ENCODE measurements around the gene WNK2.
A peak's percentile ranks its signal among the peaks of the same experiment; 100 is the strongest.

The WNK2 gene

DNA sequence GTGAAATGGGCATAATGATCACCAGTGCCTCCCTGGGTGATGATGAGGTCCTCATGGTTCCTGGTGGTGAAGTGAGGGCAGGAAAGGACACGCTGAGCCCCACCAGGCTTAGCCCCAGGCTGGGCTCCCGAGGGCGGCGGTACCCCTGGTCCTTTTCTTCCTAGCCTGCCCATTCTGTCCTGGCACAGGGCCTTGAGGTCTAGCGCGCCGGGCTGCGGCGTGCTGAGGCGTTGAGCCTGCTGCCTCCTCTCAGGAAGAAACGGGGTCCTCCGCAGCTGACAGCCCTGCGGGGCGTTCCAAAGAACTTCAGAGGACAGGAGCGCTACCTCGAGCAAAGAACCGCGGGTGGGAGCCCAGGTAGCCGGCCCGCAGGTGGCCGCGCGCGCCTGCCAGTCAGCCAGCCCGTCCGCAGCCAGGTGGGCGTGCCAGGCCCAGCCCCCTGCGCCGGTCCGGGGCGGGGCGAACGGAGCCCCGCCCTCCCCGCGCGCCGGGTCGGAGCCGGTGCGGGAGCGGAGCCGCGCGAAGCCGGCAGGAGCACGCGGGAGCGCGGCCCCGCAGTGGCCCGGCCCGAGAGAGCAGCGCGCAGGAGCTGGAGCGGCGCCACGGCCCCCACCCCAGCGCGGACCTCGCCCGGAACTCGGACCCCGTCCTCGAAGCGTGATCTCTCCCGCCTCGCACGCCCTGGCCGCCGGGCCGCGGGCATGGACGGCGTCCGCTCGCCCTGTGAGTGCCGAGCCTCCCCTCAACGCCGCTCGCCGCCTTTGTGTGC, at the start of gene WNK2:
TSS of gene WNK2 (plus strand) at position 477 of the 769 bp plus-strand sequence. CDS start 791 bp downstream, outside the sequence.
- DNase-seq, result peak; percentile 15

DNA sequence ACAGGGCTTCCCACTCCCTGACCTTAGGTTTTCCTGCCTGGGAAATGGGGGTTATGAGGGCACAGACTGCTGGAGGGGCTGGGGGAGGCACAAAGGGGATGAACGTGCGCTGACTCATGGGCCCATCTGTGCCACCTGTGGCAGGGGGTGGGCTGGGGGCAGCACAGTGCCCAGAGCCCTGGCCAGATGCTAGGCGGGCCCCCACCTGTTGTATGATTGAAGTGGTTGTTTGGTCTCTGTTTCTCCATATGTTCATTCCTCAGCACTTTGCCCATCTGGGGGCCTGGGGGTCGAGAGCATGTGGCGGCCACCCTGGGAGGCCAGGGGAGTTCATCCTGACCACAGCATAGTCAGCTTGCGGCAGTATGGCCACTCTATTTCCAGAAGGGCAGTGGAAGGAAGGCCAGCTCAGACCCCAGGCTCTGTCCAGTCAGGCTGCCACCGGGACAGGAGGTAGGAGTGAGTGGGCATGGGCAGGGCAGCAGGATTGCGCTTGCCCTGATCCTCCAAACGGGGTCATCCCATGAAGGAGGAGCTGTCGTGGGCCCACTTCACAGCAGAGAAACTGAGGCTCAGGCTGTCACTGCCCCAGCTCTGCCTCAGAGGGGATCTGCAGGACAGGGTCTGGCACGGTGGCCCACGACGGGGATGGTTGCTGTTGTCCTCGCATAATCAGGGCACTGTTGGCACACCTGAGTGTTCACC, 49.0 kb upstream of the WNK2 start:
- peak; percentile 18 for DNase-seq

DNA sequence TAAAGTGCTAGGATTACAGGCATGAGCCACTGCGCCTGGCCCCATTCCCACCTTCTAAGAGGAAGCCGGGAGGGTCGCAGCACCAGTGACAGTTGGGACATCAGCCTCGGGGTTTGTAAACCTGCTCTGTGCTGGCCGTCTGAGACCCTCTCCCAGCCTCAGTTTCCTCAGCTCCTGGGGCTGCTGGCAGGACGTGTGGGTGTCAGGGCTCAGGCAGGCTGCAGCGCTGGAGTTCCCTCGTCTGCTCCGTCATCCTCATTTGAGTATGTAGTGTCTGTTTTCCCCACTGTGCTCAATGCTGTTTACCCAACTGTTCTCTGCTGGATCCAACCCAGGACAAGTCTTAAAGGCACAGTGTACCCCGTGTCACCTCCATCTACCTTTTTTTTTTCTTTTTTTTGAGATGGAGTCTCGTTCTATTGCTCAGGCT, 47.9 kb upstream of the WNK2 start:
- peak; percentile 82 for DNase-seq

DNA sequence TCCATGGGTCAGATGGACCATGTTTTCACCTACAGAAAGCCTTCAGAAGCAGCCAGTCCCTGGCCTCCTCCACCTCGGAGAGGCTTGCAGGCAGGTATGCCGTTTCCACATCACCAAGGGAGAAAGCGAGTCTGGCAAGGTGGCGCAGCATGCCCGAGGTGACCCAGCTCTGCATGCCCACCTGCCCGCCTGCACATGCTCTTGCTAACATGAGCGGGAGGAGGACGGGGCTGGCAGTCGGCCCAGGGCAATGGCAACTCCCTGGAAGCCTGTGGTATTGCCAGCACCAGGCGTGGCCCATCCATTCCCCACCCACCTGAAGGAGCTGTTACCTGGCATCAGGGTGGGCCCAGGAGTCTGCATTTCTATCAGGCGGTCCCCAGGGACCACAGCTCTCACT, 46.6 kb upstream of the WNK2 start:
- DNase-seq, result no peak

DNA sequence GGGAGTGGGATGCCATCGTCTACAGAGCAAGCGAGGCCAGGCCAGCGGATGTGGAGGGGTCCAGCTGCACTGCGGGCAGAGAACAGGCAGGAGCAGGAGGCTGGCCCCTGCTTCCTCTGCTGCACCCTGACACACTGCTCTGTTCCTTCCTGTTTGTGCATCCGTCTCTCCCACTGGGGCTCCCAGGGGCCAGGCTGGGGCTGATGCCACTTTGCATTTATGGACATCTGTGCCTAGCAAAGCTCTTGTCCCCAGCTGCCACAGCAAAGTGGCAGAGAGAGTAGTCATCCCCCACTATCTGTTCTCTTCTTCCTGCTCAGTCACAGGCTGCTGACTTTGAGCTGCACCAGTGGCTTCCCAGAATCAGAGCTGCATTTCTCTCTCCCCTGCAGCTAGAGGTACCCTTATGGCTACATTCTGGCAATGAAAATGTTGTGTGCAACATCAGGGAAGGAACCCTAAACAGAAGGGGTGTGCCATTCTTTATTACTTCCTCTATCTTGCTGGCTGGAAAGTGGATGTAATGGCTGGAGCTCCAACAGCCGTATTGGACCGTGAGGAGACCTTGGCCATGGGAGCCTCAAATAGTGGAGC, 45.7 kb upstream of the WNK2 start:
- DNase-seq, result no peak

DNA sequence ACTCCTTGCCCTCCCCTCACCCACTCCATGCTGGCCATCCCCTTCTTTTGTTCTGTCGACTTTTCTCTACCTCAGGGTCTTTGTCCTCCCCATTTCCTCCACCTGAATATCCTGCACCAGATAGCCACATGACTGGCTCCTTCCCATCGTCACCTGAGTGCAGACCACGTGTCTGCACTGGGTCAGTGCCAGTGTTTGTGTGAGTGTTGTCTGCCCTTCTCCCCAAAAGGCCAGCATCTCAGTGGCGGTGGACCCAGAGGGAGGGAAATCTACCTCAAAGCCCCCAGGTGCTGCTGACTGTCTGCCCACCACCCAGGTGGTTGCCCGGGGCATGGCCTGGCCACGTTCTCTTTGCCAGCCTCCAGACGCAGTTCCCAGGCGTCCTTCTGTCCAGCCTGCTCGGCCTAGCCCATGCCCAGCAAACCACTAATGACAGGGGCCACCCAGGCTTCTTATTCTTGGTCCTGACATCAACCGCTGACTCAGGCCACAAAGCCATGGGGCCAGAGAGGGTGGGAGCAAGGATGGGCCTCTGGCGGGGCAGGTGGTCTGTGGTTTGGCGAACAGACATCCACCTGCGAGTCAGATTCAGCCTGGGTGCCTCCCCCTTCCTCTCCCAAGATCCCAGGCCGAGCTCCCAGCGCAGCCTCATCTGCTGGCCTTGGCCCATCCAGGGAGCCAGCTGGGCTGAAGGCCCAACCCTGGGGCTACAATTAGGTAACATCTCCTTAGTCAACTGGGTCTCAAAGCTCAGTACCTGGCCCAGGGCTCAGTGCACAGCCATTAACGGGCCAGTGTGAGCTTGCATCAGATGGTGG, 44.4 kb upstream of the WNK2 start:
- no peak for DNase-seq

DNA sequence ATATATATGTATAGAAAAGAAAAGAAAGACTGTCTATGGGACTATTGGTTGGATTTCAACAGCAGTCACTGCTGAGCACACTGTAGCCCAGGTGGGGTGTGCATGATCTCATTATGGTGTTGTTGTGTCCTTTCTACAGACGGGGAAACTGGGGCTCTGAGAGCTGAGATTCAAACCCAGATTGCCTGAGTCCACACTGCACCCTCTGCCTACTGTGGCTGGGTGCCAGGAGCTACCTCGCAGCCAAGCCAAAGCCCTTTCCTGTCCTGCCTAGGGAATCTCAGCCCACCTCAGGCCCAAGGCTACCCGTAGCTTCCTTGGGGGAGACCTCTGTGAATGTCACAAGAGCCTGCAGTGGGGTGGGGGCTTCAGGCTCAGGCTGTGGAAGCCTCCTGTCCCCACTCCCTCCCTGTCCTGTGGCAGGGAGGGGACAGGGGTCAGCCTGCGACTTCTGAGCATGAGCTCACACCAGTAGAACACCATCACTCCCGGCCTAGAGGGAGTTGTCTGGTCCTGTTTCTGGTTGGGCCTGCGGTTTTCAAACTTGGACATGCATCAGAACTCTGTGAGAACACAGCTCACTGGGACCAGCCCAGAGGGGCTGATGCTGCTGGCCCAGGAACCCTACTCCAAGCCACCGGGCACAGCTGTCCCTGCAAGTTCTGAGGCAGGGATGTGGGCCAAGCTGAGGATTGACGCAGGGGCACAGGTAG, 42.0 kb upstream of the WNK2 start:
- no peak for DNase-seq

DNA sequence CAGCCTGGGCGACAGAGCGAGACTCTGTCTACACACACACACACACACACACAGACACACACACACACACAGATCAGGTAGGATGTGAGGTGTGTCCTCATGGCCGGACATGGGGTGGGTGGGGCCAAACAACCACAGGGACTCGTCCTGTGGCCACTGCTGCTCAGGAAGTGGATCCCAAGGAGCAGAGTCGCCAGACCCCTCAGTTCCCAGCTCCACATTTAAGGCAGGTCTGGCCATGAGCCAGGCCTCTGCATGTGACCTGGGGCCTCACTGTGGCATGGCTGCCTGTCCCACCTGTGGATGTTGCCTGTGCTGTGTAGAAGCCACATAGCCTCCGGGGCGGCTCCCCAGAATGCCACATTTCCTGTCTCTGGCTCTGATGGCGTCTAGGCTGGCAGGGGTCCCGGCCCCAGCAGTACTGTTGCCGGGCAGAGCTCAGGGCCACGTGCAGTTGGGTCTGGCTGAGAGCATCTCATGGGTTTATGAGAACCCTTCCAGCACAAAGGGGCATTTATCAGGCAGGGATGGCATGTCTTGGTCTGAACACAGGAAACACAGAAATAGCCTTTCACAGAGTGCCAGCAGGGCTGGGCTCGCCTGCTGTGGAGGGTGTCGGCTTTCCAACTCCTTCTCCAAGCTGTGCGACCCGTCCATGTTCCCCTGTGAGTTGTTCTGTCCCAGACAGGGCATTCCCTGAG, 40.0 kb upstream of the WNK2 start:
- no peak for DNase-seq

DNA sequence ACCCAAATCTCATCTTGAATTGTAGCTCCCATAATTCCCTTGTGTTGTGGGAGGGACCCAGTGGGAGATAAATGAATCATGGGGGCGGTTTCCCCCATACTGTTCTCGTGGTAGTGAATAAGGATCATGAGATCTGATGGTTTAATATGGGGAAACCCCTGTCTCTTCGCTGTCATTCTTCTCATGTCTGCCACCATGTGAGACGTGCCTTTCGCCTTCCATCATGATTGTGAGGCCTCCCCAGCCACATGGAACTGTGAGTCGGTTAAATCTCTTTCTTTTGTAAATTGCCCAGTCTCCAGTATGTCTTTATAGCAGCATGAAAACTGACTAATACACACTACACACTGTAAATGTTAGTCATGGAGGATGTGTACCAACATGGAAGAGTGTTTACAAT, 37.2 kb upstream of the WNK2 start:
- peak; percentile 92 for DNase-seq

DNA sequence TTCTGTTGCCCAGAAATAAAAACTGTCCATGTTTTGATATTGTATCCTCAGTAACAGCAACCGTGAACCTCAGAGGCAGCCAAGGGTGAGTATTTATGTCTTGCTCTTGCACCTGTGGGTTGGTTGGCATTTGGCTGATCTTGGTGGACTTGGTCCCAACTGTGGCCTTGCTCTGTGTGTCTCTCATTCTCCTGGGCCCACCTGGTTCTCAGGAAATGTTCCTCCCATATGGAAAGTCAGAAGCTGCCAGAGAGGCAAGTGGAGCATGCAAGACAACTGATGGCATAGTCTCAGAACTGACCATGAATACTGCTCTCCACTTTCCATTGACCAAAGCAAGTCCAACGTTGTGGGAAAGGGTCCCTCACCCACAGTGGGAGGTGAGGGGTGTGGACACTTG, 36.3 kb upstream of the WNK2 start:
- no peak for DNase-seq

DNA sequence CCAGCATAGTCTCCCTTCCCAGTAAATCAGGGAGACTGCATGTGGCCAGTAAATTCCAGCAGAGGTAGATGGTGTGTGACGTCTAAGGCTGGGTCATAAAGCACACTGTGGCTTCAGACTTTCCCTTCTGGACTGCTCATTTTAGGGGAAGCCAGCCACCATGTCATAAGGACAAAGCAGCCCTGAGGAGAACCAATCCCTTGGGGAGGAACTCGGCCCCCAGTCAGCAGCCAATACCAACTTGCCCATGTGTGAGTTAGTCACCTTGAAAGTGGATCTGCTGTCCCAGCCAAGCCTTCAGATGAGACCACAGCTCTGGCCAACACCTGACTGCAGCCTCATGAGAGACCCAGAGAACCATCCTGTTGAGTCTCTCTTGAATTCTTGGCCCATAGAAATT, 35.2 kb upstream of the WNK2 start:
- peak; percentile 83 for DNase-seq

DNA sequence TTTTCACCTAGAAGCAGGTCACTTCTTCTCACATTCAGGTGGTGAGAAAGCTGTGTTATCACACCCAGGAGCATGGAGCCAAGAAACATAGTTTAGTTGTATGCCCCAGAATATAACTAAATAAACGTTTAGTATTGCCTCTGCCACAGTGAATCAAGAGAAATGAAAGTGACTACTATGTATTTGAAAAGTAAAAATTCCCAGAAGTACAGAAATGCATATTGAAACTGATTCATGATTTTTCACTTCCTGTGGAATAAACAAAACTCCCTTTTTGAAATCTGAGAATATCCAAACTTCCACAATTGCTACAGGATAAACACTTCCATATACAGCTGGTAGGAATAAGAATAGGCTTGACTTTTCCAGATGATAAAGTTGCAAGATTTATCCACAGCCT, 34.6 kb upstream of the WNK2 start:
- peak; percentile 97 for DNase-seq

DNA sequence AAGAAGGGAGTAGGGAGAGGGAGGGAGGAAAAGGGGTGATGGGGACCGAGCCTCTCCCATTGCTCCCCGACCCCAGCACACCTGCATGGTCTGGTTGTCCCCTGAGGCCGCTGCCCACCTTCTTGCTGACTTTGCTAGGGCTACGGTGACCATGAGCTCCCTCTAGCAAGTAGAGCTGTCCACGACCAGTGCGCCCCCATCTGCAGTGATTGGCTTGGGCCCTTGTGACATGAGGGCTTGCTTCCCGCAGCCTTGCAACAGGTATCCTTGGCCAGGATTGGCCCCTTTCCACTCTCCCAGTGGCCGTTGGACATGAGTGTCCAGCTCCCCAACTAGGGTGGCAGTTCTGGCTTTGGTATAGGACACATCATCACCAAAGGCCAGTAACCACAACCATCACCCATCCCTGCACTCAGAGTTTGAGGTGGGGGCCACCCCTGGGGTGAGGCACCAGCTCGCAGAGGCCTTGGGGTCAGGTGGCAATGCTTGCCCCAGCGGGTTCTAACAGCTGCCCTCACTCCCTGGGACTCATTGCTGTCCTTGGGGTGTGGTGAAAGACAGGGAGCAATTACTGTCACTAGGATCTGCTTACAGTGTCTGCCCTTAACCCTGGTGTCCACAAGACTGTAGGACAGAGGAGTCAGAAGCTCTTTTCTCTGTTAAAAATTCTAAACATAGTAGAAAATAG, 32.7 kb upstream of the WNK2 start:
- no peak for DNase-seq

DNA sequence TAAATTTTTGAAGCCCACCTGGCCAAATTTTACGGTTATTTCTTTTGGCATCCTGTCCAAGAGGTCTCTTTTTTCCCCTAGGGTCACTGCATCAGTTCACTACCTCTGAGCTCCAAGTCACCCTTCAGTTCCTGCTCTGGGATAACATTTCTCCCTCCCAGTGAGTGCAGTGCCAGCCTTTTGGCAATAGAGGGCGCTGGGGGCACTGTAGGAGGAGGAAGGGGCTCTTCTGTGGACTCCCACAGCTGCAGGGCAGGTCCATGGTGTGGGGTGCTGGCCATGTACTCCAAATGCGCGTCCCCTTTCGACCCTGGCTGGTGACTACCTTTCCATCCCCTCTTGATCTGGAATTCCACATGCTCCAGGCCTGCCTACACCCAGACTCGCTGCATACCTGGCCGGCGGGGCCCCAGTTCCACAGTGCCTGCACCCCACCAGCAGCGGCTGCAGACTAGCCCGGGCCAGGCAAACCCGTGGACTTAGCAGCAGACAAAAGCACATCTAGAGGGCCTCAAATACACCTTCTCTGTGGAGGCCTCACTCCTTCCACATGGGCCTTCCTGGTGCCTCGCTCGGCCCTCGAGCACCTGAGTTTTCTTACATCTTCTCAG, 29.5 kb upstream of the WNK2 start:
- DNase-seq, result peak; percentile 52

DNA sequence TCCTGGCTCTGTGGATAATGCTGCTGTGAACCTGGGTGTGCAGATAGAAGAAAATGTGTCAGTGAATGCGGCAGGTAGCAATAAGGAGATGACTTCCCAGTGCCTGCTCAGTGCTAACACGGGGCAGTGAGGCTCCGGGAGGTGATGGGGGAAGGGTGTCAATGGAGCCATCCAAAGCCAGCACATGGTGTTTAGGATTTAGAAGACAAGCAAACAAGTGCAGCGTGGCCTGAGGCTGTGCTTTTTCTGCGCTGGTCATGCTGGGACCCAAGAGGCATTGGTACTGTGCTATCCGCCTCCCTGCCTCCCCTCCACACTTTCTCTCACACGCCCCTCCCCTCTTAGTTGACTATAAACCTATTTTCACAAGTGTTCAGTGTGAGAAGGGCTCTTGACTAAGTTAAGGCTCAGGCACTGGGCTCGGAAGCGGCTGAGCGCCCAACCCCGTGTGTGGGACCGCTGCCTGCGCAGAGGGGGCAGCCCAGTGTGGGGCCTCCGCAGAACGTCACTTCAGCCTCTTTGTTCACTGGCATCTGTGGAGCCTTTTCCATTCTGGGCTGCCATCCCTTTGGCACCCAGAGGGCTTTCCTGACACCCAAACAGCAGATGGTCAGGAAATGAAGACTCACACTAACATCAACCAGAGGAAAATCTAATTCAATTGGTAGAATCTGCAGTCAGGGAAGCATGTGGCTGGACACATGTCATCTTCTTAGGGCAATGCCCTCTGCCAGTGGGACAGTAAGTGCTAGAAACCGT, 28.0 kb upstream of the WNK2 start:
- DNase-seq, result peak; percentile 26

DNA sequence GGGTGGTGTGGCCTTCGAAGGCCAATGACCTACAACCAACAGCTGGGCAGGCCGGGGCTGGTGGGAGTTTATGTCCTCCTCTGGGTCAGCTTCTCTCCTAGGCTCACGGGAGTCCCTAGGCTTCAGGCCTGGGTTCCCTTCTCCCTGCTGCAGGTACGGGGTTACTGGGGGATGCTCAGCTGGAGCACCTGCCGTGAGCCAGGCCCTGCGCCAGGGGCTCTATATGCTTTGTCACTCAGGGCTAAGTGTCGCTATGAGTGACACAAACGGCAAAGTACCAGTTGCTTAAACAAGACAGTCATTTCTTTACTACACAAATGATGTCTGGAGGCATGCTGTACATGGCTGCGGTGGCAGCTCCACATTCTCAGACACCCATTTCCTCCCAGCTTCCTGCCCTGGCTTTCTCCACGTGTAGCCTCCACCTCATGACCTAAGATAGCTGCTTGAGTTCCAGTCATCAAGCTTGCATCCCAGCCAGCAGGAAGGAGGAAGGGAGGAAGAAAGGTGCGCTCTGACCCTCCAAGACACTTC, 27.4 kb upstream of the WNK2 start:
- DNase-seq, result no peak

DNA sequence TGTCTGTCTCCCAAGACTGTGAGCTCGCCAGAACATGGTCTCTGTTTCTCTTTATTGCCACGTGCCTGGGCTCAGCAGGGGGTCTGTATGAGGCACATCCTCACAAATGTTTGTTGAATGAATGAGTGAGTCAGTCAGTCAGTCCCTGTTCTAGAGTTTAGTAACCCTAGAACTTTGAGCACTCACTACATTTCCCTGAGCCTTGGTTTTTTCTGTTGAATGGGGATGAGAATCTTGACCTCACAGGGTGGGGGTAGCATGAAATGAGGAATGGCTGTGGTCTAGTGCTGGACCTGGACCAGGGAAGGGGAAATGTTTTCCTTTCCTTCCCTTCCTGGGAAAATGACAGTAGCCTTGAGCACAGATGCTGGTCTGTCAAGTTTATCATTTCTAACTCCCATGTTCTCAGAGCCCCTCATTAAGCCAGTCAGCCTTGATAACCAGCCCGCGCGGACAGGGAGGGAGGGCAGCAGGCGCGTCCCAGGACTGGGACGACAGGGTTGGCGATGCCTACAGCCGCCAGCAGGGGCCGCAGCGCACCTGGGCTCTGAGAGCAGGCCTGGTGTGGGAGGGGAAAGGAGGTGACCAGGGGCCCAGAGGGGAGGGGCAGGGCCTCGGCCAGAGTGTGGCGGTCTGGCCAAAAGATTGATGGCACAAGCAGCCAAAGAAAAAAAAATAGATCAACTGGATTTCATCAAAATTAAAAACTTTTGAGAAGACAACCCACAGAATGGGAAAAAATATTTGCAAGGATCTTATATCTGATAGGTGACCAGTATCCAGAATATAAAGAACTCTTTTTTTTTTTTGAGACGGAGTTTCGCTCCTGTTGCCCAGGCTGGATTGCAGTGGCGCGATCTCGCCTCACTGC, 24.1 kb upstream of the WNK2 start:
- peak; percentile 75 for DNase-seq

DNA sequence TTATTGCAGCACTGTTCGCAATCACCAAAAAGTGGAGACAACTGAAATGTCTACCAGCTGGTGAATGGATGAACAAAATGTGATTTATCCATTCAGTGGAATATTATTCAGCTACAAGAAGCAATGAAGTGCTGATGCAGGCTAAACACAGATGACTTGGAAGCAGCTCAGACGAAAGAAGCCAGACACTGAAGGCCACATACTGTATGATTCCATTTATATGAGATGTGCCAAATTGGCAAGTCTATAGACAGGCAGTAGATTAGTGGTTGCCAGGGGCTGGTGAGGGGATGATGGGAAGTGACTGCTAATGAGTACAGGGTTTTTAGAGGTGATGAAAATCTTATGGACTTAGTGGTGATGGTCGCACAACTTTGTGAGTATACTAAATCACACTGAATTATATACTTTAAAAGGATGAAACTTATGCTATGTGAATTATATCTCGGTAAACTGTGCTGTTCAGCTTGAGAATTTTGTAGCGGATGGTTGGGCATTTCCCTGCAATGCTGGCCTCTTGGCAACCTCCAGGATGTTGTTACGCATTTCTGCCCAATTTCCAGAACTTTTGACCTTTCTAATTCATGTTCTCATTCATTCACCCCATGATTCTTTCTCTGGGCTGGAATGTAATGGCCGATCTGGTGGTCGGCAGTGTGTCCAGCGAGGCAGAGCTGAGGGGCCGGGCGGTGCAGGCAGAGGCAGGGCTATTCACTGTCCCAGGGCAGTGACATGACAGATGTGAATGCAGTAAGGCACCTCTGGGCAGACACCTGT, 22.0 kb upstream of the WNK2 start:
- DNase-seq, result no peak

All from inflammatory macrophage treated with lipopolysaccharide for 4 hours (primary cell).